GM12878 (cell line): ENCODE measurements around the gene SLC1A7. TPM values are rescaled to one million over a fixed set of nuclear protein-coding genes. Genes with fewer than 3 reads are reported as not detected.

Experiments used
- ATAC-seq: fragments of 200-7000 bp; cut with Tn5 transposase; 3 replicates; pipeline ENCODE4 v1.9.1; 2020; ENCODE audit warnings: mild to moderate bottlenecking, moderate library complexity
- BruUV-seq: library from RNA; stranded (reverse); fragments of 400-500 nt; replicated peaks from 2 replicates; lab custom pipeline; 2021; lab: Mats Ljungman, UMichigan
- CTCF ChIA-PET: fragments of 300-600 bp; sonication (Branson Sonifier 250); formaldehyde crosslinking; extraction: SDS; loops from one replicate; lab custom pipeline; 2021; ENCODE audit warnings: inconsistent platforms; lab: Yijun Ruan, JAX
- POLR2A ChIA-PET: fragments of 350-600 bp; formaldehyde crosslinking; extraction: SDS; loops from one replicate; lab custom pipeline; 2021; ENCODE audit warnings: inconsistent platforms; lab: Charles Lee
- RAD21 ChIA-PET: fragments of 300-600 bp; sonication (Branson Sonifier 250); formaldehyde crosslinking; loops from one replicate; lab custom pipeline; 2023; ENCODE audit warnings: antibody characterized with exemption; ENCODE audit not compliant: unreplicated experiment; lab: Charles Lee
- SMC1A ChIA-PET: fragments of 300-600 bp; sonication (Branson Sonifier 250); formaldehyde crosslinking; loops from one replicate; lab custom pipeline; 2023; ENCODE audit not compliant: unreplicated experiment, uncharacterized antibody; lab: Charles Lee
- DNase-seq: peaks from one replicate; pipeline ENCODE4 v3.0.0-alpha.2; 2011; ENCODE audit warnings: low read depth, low spot score
- FAIRE-seq: peaks from 3 replicates; lab custom pipeline; 2011; peaks lifted over from hg19 to GRCh38; lab: Jason Lieb, UNC
- H2AFZ ChIP-seq: 2 replicates; pipeline ENCODE4 v1.6.0; 2011; ENCODE audit warnings: low read depth, low read length, control low read depth; ENCODE audit not compliant: control insufficient read depth
- H3K27ac ChIP-seq: 2 replicates; pipeline ENCODE4 v1.5.1; 2011; ENCODE audit warnings: control low read depth; ENCODE audit not compliant: control insufficient read depth, insufficient read depth
- H3K27me3 ChIP-seq, 2 experiments: replicated peaks in 1 of 2; 2 replicates each; pipeline versions ENCODE4 v1.6.0 to v1.6.1; 2011; ENCODE audit warnings: low read length in 1 of 2; ENCODE audit not compliant: control insufficient read depth in 2 of 2, insufficient read depth in 2 of 2
- H3K36me3 ChIP-seq, 2 experiments: 2 replicates each; pipeline ENCODE4 v1.5.1; 2011; ENCODE audit warnings: low read length in 1 of 2; ENCODE audit not compliant: control insufficient read depth in 2 of 2, insufficient read depth in 2 of 2
- H3K4me1 ChIP-seq: 2 replicates; pipeline ENCODE4 v1.6.1; 2011; ENCODE audit warnings: mild to moderate bottlenecking, low read length, moderate library complexity, mixed read lengths; ENCODE audit not compliant: control insufficient read depth, insufficient read depth
- H3K4me2 ChIP-seq: 2 replicates; pipeline ENCODE4 v1.6.0; 2011; ENCODE audit warnings: control low read depth; ENCODE audit not compliant: control insufficient read depth, insufficient read depth
- H3K4me3 ChIP-seq: fragments of 200-600 bp; sonication (generic); 2 replicates; pipeline ENCODE4 v1.5.1; 2016
- H3K79me2 ChIP-seq: 2 replicates; pipeline ENCODE4 v1.6.0; 2011; ENCODE audit warnings: low read length; ENCODE audit not compliant: control insufficient read depth, insufficient read depth
- H3K9ac ChIP-seq: 2 replicates; pipeline ENCODE4 v1.8.0; 2011; ENCODE audit warnings: low read length, control low read depth, mixed read lengths; ENCODE audit not compliant: control insufficient read depth, insufficient read depth
- H3K9me3 ChIP-seq: replicated peaks from 3 replicates; pipeline ENCODE4 v1.5.1; 2011; ENCODE audit warnings: mild to moderate bottlenecking, low read length; ENCODE audit not compliant: control insufficient read depth, insufficient read depth
- H4K20me1 ChIP-seq: 2 replicates; pipeline ENCODE4 v1.6.0; 2011; ENCODE audit not compliant: control insufficient read depth, insufficient read depth
- BCLAF1 ChIP-seq: fragments of 450-650 bp; IDR thresholded peaks from 2 replicates; pipeline ENCODE4 v1.6.1; 2017; ENCODE audit warnings: antibody characterized with exemption, mild to moderate bottlenecking, moderate library complexity
- CHD4 ChIP-seq: fragments of 200-600 bp; sonication (generic); IDR thresholded peaks from 2 replicates; pipeline ENCODE4 v1.6.1; 2016; ENCODE audit warnings: mild to moderate bottlenecking
- CREB1 ChIP-seq: IDR thresholded peaks from 2 replicates; pipeline ENCODE4 v1.6.1; 2012; ENCODE audit warnings: low read depth, mild to moderate bottlenecking, inconsistent platforms
- E2F4 ChIP-seq: IDR thresholded peaks from 2 replicates; pipeline ENCODE4 v1.6.1; 2012; ENCODE audit warnings: low read depth, low read length, improper control_type of control experiment
- HDGF ChIP-seq: fragments of 450-650 bp; IDR thresholded peaks from 2 replicates; pipeline ENCODE4 v1.6.1; 2016; ENCODE audit warnings: antibody characterized with exemption
- KDM1A ChIP-seq: fragments of 200-600 bp; sonication (generic); IDR thresholded peaks from 2 replicates; pipeline ENCODE4 v1.6.1; 2016; ENCODE audit warnings: borderline replicate concordance
- KLF5 ChIP-seq: fragments of 450-650 bp; IDR thresholded peaks from 2 replicates; pipeline ENCODE4 v1.6.1; 2014; ENCODE audit warnings: mild to moderate bottlenecking; ENCODE audit not compliant: partially characterized antibody
- WGBS: methylation state at CpG from one replicate; pipeline ENCODE4 v1.1.6; 2016; ENCODE audit warnings: low lambda C conversion rate; ENCODE audit not compliant: insufficient replicate concordance, insufficient coverage; ENCODE audit errors: missing lambda C conversion rate; 5-methylcytosine and 5-hydroxymethylcytosine counted together
- in situ Hi-C: fragments of 300-500 bp; cut with MboI; formaldehyde crosslinking; loops from 9 replicates; pipeline ENCODE4 v1.14.3; 2018; ENCODE audit warnings: mixed read lengths
- intact Hi-C: fragments of 100-400 bp; cut with micrococcal nuclease; formaldehyde crosslinking; loops from one replicate; pipeline ENCODE4 v1.14.2; 2022; ENCODE audit not compliant: unreplicated experiment
- polyA plus RNA-seq, 11 experiments: library from polyadenylated mRNA; depleted of rRNA in 4 of 11; unstranded in 6 of 11; stranded (reverse) in 5 of 11; fragments of >200 nt; fragmentation: Nextera tagmentation in 4 of 11; fragmentation: Illumina TruSeq in 1 of 11; extraction: Ambion mirVana in 4 of 11; extraction: Trizol in 1 of 11; gene quantifications; 1 replicate in 1 of 11; 2 replicates in 10 of 11; pipeline versions ENCODE4 v1.2.1 to v1.2.3, GENCODE V29; 2011 to 2016; ENCODE audit warnings: inconsistent platforms in 2 of 11, missing spikeins in 2 of 11, low read depth in 1 of 11
- total RNA-seq, 4 experiments: library from RNA; depleted of rRNA in 3 of 4; stranded (reverse); fragments of >200 nt in 3 of 4; fragmentation: Illumina TruSeq in 1 of 4; extraction: Trizol in 1 of 4; gene quantifications; 2 replicates each; pipeline versions ENCODE4 v1.2.1 to v1.2.3, GENCODE V29; 2013 to 2021

The SLC1A7 gene
- total and polyA plus RNA-seq, 10 of the 15 experiments (the other 5 are each of a cell fraction or from before 2014, with no cell fraction given): not detected

- no peak overlapping the region for H3K27ac ChIP-seq
- no peaks in the 10 kb centered on the region for H3K36me3 ChIP-seq
- CTCF ChIA-PET: no interaction called here
- TF ChIP-seq CHD4: no peak
- ATAC-seq (no peak), DNase-seq (no peak), FAIRE-seq (no peak)
- no TSS peak for BruUV-seq
- no peak overlapping the region for H3K4me2 ChIP-seq
- in situ Hi-C loops (no loop called here), intact Hi-C loops (no loop called here)
- no peaks in the 10 kb centered on the region for H3K79me2 ChIP-seq
- no peak overlapping the region for H3K9ac ChIP-seq
- H4K20me1 ChIP-seq: no peaks in the 10 kb centered on the region
- RAD21 ChIA-PET: no interaction called here
- H2AFZ ChIP-seq: no peak overlapping the region
- no peak overlapping the region for H3K4me3 ChIP-seq
- POLR2A ChIA-PET: no interaction called here
- no peaks in the 10 kb centered on the region; the same call in 2 of the 3 replicates for H3K9me3 ChIP-seq
- SMC1A ChIA-PET: no interaction called here
- 42% methylated on average over 25 of the region's 26 CpGs for WGBS
- no peaks in the 10 kb centered on the region for H3K4me1 ChIP-seq
- no peaks in the 10 kb centered on the region; a peak in 1 of 4 replicates for H3K27me3 ChIP-seq
Observed at GRCh38 chr1:53091841-53092645, 50.4 kb downstream of the SLC1A7 start.

GRCh38 chr1:53090227-53091147 lies 52.0 kb downstream of the SLC1A7 start:
- no peak overlapping the region for H2AFZ ChIP-seq
- H3K4me2 ChIP-seq: no peak overlapping the region
- DNase-seq (no peak), FAIRE-seq (no peak), ATAC-seq (no peak)
- H4K20me1 ChIP-seq: no peaks in the 10 kb centered on the region
- ChIA-PET CTCF (interaction anchor here (0.7 kb wide), 1 partner anchor 18 kb away, joined by 3 read pairs; no protein-coding TSS in a partner anchor), POLR2A (interaction anchor here (0.5 kb wide), 1 partner anchor 723 kb away, joined by 3 read pairs; no protein-coding TSS in a partner anchor), RAD21 (no interaction called here), SMC1A (no interaction called here)
- no peaks in the 10 kb centered on the region for H3K4me1 ChIP-seq
- no peaks in the 10 kb centered on the region; a peak in 1 of 4 replicates for H3K27me3 ChIP-seq
- no peaks in the 10 kb centered on the region for H3K36me3 ChIP-seq
- 42% methylated on average over 36 of the region's 37 CpGs for WGBS
- intact Hi-C loops (no loop called here), in situ Hi-C loops (no loop called here)
- no peak for TF ChIP-seq KDM1A
- TF ChIP-seq KLF5: no peak
- no peak for TF ChIP-seq BCLAF1
- TF ChIP-seq HDGF: no peak
- no peak for TF ChIP-seq E2F4
- TF ChIP-seq CREB1: no peak
- H3K9me3 ChIP-seq: no peaks in the 10 kb centered on the region; the same call in 2 of the 3 replicates
- H3K79me2 ChIP-seq: no peaks in the 10 kb centered on the region
- no TSS peak for BruUV-seq
- no peak overlapping the region for H3K27ac ChIP-seq
- H3K9ac ChIP-seq: no peak overlapping the region
- no peak overlapping the region for H3K4me3 ChIP-seq
